ENCODE data around the gene GNB1.

GRCh38 chr1:1862905-1863547 lies 27.9 kb downstream of the GNB1 start:
- no peak for TF ChIP-seq CTCF (IDR thresholded peaks at IDR 0.05)
- no peak for TF ChIP-seq POLR2A (IDR thresholded peaks at IDR 0.05)
- no peak for TF ChIP-seq EP300 (IDR thresholded peaks at IDR 0.05)
- no peak for TF ChIP-seq POLR2AphosphoS5 (IDR thresholded peaks at IDR 0.05)

Data from sigmoid colon (tissue), 4 donors.